ENCODE measurements around the gene INCENP.

DNA sequence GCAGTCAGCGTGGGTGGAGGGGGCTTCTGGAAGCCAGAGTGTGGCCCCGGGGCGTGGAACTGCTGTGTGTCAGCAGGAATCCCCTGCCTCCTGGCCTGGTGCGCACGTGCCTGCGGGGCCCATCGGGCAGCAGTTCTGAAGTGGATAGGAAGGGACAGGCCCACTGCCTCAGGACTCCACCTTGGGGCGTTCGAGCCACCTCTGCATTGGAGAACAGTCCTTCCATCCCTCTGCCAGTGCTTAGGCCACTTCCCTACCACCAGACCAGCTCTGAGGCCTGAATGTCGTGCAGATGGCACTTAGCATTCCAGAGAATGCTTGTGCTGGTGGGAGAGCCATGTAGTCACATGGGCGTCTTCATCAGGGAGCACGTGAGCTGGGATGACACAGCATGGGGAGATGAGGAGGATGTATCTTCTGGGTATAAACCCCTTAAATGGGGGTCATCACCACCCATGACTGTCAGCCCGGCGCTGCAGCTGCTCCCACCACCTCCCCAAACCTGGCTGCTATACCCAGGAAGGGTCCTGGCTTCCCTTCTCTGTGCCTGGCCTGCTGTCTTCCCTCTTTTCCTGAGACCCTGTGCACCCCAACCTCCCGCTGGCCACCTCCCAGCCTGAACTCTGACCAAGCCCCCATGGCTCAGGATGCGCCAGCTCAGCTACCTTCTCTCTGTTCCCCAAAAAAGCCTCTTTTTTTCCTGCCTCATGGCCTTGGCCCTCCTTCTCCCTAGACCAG lies 9.7 kb downstream of the INCENP start:
- TF ChIP-seq, protein P1, sequence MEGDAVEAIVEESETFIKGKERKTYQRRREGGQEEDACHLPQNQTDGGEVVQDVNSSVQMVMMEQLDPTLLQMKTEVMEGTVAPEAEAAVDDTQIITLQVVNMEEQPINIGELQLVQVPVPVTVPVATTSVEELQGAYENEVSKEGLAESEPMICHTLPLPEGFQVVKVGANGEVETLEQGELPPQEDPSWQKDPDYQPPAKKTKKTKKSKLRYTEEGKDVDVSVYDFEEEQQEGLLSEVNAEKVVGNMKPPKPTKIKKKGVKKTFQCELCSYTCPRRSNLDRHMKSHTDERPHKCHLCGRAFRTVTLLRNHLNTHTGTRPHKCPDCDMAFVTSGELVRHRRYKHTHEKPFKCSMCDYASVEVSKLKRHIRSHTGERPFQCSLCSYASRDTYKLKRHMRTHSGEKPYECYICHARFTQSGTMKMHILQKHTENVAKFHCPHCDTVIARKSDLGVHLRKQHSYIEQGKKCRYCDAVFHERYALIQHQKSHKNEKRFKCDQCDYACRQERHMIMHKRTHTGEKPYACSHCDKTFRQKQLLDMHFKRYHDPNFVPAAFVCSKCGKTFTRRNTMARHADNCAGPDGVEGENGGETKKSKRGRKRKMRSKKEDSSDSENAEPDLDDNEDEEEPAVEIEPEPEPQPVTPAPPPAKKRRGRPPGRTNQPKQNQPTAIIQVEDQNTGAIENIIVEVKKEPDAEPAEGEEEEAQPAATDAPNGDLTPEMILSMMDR (IDR thresholded peaks at IDR 0.05 in 8 of 11, conservative IDR thresholded peaks at IDR 0.05 in 3 of 11) = no peak
- TF ChIP-seq POLR2A (IDR thresholded peaks at IDR 0.05) (no peak), POLR2AphosphoS5 (IDR thresholded peaks at IDR 0.05) (no peak)

Measured in spleen (tissue), 7 donors.